ENCODE measurements around the gene FPR3. TPM values are rescaled to one million over a fixed set of nuclear protein-coding genes. Genes with fewer than 3 reads are reported as not detected.

The FPR3 gene
- total and polyA plus RNA-seq, 2 experiments from 2014 or later, result not detected

GRCh38 chr19:51808333-51808986 lies 13.5 kb downstream of the FPR3 start:
- DNase-seq (ENCODE audit: low spot score), result no peak
- no peaks in the 10 kb centered on the region for H4K20me1 ChIP-seq (replicated peaks; ENCODE audit: insufficient read depth)
- no peaks in the 10 kb centered on the region for H3K27me3 Mint-ChIP-seq (ENCODE audit: insufficient read depth, low read depth, poor library complexity)
- peaks cover 79% of the 10 kb centered on the region for H3K9me3 Mint-ChIP-seq
- H3K4me2 ChIP-seq, result no peak overlapping the region
- TF ChIP-seq CREB1 (CRISPR knock-in tag; IDR thresholded peaks at IDR 0.05; ENCODE audit: low read depth) (no peak), CTCF (conservative IDR thresholded peaks at IDR 0.05; ENCODE audit: low read depth in 2 of 2) (0 out of 4 replicates have a peak, but pooled peaks of 1 of the 2 experiments have one; percentile 3), ZNF331 (CRISPR knock-in tag; IDR thresholded peaks at IDR 0.05; ENCODE audit: low read depth) (no peak), NANOG (IDR thresholded peaks at IDR 0.05; ENCODE audit: borderline replicate concordance) (no peak), POLR2AphosphoS5 (IDR thresholded peaks at IDR 0.05; ENCODE audit: low read depth) (no peak)
- no peak overlapping the region for H3K4me3 ChIP-seq
- H3K9me2 ChIP-seq (ENCODE audit: insufficient read depth), result peaks cover 6% of the 10 kb centered on the region
- no peak overlapping the region; the same call in 1 of the 2 replicates for H3K27ac ChIP-seq (ENCODE audit: low read depth)
- no peaks in the 10 kb centered on the region for H3K4me1 Mint-ChIP-seq
- H3K79me2 ChIP-seq (replicated peaks; ENCODE audit: insufficient read depth), result no peaks in the 10 kb centered on the region
- no peak overlapping the region for H3K4me3 Mint-ChIP-seq
- no peak for ATAC-seq
- H3K36me3 Mint-ChIP-seq (ENCODE audit: low read depth), result peaks cover 64% of the 10 kb centered on the region
- no peaks in the 10 kb centered on the region for H3K36me3 ChIP-seq (ENCODE audit: insufficient read depth)
- no peaks in the 10 kb centered on the region for H3F3A ChIP-seq (replicated peaks; ENCODE audit: low read depth)
- no peak overlapping the region for H2AFZ ChIP-seq
- H3K27ac Mint-ChIP-seq, result no peak overlapping the region
- peaks cover 5% of the 10 kb centered on the region for H3K4me1 ChIP-seq (ENCODE audit: insufficient read depth)
- H3K27me3 ChIP-seq (ENCODE audit: insufficient read depth), result no peaks in the 10 kb centered on the region

GRCh38 chr19:51809787-51810186 lies 14.8 kb downstream of the FPR3 start:
- H3K4me2 ChIP-seq, result no peak overlapping the region
- no peaks in the 10 kb centered on the region for H3K27me3 Mint-ChIP-seq (ENCODE audit: insufficient read depth, low read depth, poor library complexity)
- no peak overlapping the region for H3K4me3 Mint-ChIP-seq
- H3K36me3 Mint-ChIP-seq (ENCODE audit: low read depth), result peaks cover 67% of the 10 kb centered on the region
- no peak overlapping the region for H3K4me3 ChIP-seq
- peaks cover 85% of the 10 kb centered on the region for H3K9me3 Mint-ChIP-seq
- H2AFZ ChIP-seq, result no peak overlapping the region
- H3K36me3 ChIP-seq (ENCODE audit: insufficient read depth), result no peaks in the 10 kb centered on the region; the same call in 1 of the 2 replicates
- no peaks in the 10 kb centered on the region for H3F3A ChIP-seq (replicated peaks; ENCODE audit: low read depth)
- H4K20me1 ChIP-seq (replicated peaks; ENCODE audit: insufficient read depth), result no peaks in the 10 kb centered on the region
- H3K4me1 ChIP-seq (ENCODE audit: insufficient read depth), result peaks cover 5% of the 10 kb centered on the region
- no peak overlapping the region for H3K27ac ChIP-seq (ENCODE audit: low read depth)
- no peak overlapping the region for H3K27ac Mint-ChIP-seq
- H3K4me1 Mint-ChIP-seq, result no peaks in the 10 kb centered on the region
- peaks cover 6% of the 10 kb centered on the region for H3K9me2 ChIP-seq (ENCODE audit: insufficient read depth)
- no peaks in the 10 kb centered on the region for H3K27me3 ChIP-seq (ENCODE audit: insufficient read depth)
- no peak for DNase-seq (ENCODE audit: low spot score)
- H3K79me2 ChIP-seq (replicated peaks; ENCODE audit: insufficient read depth), result no peaks in the 10 kb centered on the region
- ATAC-seq, result no peak
- TF ChIP-seq, protein P1, sequence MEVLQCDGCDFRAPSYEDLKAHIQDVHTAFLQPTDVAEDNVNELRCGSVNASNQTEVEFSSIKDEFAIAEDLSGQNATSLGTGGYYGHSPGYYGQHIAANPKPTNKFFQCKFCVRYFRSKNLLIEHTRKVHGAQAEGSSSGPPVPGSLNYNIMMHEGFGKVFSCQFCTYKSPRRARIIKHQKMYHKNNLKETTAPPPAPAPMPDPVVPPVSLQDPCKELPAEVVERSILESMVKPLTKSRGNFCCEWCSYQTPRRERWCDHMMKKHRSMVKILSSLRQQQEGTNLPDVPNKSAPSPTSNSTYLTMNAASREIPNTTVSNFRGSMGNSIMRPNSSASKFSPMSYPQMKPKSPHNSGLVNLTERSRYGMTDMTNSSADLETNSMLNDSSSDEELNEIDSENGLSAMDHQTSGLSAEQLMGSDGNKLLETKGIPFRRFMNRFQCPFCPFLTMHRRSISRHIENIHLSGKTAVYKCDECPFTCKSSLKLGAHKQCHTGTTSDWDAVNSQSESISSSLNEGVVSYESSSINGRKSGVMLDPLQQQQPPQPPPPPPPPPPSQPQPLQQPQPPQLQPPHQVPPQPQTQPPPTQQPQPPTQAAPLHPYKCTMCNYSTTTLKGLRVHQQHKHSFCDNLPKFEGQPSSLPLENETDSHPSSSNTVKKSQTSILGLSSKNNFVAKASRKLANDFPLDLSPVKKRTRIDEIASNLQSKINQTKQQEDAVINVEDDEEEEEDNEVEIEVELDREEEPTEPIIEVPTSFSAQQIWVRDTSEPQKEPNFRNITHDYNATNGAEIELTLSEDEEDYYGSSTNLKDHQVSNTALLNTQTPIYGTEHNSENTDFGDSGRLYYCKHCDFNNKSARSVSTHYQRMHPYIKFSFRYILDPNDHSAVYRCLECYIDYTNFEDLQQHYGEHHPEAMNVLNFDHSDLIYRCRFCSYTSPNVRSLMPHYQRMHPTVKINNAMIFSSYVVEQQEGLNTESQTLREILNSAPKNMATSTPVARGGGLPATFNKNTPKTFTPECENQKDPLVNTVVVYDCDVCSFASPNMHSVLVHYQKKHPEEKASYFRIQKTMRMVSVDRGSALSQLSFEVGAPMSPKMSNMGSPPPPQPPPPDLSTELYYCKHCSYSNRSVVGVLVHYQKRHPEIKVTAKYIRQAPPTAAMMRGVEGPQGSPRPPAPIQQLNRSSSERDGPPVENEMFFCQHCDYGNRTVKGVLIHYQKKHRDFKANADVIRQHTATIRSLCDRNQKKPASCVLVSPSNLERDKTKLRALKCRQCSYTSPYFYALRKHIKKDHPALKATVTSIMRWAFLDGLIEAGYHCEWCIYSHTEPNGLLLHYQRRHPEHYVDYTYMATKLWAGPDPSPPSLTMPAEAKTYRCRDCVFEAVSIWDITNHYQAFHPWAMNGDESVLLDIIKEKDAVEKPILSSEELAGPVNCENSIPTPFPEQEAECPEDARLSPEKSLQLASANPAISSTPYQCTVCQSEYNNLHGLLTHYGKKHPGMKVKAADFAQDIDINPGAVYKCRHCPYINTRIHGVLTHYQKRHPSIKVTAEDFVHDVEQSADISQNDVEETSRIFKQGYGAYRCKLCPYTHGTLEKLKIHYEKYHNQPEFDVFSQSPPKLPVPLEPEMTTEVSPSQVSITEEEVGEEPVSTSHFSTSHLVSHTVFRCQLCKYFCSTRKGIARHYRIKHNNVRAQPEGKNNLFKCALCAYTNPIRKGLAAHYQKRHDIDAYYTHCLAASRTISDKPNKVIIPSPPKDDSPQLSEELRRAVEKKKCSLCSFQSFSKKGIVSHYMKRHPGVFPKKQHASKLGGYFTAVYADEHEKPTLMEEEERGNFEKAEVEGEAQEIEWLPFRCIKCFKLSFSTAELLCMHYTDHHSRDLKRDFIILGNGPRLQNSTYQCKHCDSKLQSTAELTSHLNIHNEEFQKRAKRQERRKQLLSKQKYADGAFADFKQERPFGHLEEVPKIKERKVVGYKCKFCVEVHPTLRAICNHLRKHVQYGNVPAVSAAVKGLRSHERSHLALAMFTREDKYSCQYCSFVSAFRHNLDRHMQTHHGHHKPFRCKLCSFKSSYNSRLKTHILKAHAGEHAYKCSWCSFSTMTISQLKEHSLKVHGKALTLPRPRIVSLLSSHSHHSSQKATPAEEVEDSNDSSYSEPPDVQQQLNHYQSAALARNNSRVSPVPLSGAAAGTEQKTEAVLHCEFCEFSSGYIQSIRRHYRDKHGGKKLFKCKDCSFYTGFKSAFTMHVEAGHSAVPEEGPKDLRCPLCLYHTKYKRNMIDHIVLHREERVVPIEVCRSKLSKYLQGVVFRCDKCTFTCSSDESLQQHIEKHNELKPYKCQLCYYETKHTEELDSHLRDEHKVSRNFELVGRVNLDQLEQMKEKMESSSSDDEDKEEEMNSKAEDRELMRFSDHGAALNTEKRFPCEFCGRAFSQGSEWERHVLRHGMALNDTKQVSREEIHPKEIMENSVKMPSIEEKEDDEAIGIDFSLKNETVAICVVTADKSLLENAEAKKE (CRISPR knock-in tag; IDR thresholded peaks at IDR 0.05), result no peak
- TF ChIP-seq JUNB (IDR thresholded peaks at IDR 0.05; ENCODE audit: unreplicated experiment), result no peak
- no peak for TF ChIP-seq NANOG (IDR thresholded peaks at IDR 0.05; ENCODE audit: borderline replicate concordance)
- no peak for TF ChIP-seq STAT1 (IDR thresholded peaks at IDR 0.05; ENCODE audit: unreplicated experiment)
- TF ChIP-seq EZH2 (IDR thresholded peaks at IDR 0.05; ENCODE audit: low read depth, unreplicated experiment), result no peak
- TF ChIP-seq CTCF (conservative IDR thresholded peaks at IDR 0.05; ENCODE audit: low read depth in 2 of 2), result no peak
- no peak for TF ChIP-seq POLR2AphosphoS5 (IDR thresholded peaks at IDR 0.05; ENCODE audit: low read depth)

Data from GM23338 (cell line).